T-helper 1 cell (primary cell): ENCODE data around the gene FGF1.

ENCODE experiments used
- DNase-seq, 5 donors: peaks; one replicate each; pipeline ENCODE4 v3.0.0-alpha.2; 2012 to 2020

Gene FGF1

DNA sequence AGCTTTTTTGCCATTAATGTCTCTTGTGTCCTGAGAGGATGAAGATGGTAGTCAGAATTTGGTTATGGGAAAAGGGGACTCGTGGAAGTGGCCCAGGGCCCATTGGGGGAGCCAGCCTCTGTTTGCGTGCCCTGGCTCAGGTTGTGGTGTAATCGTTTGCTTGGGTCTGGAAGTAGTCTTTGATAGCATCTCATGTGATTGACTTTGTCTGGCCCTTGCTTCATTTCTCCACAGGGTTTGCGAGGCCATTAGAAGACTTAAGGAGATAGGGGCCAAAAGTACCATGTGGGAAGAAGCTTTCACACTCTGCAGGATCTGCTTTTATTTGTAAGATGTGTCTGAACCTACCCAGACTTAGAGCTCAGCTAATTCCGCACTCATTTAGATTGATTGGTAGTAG lies 114.5 kb downstream of the FGF1 start:
- DNase-seq, result no peak

DNA sequence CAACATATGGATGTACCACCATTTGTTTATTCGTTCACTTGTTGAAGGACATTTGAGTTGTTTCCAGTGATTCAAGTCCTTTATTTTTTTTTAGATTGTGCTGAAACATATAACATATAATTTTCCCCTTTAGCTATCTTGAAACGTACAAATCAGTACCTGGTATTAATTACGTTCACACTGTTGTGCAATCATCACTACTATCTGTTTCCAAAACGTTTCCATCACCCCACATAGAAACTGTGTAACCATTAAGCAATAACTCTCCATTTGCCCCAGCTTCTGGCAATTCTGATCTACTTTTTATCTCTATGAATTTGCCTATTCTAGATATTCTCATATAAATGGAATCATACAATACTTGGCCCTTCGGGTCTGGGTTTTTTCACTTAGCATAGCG lies 116.0 kb downstream of the FGF1 start:
- no peak for DNase-seq

- DNase-seq, result no peak
These were observed 116.9 kb downstream of the FGF1 start for GRCh38 chr5:142568996-142569335.

- no peak for DNase-seq
These were observed 117.5 kb downstream of the FGF1 start for GRCh38 chr5:142568283-142568995.

DNA sequence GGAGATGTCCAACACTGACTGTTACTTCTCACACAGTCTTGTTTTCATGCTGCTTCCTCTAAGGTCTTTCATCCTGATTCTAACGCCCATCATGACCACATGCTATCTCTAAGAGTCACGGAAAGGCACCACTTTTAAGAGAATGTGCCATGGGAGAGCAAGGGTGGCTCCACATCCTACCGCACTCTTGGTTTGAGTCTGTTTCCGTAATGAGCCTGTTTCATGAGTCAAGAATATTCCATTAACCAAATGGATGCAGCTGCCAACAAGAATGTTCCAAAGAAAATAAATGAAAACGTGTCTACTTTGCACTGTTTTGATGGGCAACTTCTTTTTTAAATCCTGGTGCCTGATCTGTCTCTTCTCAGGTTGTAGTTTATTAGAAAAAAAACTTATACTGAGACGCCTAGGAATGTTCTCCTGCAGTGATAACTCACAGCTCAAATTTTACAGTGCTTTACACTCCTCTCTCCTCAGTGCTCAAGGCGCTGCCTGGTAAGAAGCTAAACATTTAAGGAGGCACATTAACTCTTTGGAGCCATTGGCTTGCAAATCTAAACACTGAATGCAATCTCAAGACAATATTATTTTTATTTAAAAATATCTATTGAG lies 124.3 kb downstream of the FGF1 start:
- DNase-seq, result no peak

GRCh38 chr5:142561029-142561428 lies 124.9 kb downstream of the FGF1 start:
- DNase-seq, result no peak

DNA sequence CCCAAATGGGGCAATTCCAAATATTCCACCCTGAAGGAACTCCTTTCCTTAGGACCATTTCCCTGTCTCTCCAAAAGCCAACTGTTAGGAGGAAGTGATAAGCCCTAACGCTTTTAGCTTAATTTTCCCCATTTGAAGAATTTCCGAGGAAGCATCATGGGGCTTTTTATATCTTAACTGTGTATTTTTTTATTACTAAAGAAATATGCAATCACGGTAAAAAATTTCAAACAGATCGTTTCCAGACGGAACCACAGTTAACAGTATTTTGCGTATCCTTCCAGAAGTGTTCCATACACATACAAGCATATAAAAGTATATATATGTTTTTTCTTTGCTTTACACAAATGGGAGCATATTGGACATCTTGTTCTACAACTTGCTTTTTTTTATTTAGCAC lies 133.8 kb downstream of the FGF1 start:
- no peak for DNase-seq

GRCh38 chr5:142551338-142552067 lies 134.4 kb downstream of the FGF1 start:
- no peak for DNase-seq

DNA sequence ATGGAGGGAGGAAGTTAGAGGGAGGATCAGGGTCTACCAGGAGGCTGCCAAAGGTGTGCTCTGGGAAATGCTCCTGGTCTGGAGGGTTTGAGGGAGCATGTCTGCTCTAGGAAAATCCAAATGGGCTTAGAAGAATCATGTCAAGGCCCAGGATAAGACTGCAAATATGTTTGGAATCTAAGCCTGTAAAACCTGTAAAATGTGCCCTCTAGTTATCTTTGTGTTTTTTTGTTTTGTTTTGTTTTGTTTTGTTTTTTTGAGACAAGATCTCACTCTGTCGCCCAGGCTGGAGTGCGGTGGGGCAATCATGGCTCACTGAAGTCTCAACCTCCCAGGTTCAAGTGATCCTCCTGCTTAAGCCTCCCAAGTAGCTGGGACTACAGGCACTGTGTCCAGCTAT lies 135.4 kb downstream of the FGF1 start:
- no peak for DNase-seq

GRCh38 chr5:142549834-142550233 lies 136.1 kb downstream of the FGF1 start:
- DNase-seq, result no peak

GRCh38 chr5:142548739-142549275 lies 137.1 kb downstream of the FGF1 start:
- peak in 1 of 5 donors; percentile 49 for DNase-seq

DNA sequence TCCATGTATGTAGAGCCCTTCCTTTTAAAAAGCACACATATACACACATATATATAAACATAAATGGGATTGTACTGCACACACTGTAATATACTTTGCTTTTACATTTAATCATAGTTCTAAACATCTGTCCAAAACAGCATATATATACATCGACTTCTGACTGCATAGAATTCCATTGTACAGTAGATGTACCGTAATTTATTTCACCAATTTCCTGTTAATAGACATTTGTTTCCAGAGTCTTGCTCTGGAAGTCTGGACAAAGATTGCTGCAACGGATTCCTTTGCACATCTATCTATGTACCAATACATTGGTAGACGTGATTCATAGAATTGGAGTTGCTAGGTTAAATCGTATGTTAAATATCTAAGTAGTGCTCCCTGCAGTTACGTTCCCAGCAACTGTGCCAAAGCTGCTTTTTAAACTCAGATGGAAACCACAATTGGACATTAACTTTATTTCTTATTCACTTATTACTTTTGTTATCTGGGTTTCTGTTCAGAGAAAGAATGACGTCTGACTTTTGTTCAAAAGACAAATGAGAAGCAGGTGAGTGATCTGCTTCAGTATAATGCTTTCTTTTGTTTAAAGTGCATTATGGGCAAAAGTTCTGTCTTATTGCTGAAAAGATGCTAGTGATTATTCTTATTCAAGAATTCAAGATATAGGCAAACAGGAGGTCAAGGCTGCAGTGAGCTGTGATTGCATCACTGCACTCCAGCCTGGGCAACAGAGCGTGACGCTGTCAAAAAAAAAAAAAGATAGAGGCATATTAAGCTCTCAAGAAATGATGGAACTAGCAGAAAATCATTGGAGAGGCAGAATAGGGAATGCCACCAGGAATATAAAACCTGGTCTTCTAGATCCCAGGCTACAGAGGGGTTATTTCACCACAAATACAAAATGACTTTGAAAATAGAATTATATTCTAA lies 138.2 kb downstream of the FGF1 start:
- no peak for DNase-seq

DNA sequence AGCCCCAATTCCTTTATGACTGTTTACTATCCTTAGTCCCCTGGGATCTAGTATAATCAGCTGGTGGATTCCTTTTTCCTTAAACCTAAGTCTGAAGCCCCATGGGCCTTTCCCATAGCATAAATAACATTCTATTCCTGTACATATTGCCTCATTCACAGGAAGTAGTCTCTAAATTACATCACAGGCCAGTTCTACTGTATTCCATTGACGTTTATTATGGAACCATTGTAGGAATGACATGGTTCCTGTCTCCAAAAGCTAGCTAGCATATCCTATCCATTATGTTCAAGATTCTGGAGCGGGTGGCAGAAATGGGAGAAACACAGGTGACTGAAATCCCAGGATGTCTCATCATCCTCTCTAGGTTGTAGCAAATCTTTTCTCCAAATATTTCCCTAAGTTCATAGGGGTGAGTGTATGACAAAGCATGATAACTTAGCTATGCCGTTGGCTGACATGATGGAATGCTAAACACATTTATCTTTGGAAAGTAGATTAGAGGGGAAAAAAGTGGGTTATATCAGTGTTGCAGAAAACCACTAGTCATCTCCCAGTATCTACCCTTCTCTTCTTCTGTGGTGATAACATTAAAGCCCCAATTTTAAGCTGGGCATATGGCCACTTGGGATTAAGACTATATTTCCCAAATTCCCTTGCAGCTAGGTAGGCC lies 140.1 kb downstream of the FGF1 start:
- DNase-seq, result no peak

DNA sequence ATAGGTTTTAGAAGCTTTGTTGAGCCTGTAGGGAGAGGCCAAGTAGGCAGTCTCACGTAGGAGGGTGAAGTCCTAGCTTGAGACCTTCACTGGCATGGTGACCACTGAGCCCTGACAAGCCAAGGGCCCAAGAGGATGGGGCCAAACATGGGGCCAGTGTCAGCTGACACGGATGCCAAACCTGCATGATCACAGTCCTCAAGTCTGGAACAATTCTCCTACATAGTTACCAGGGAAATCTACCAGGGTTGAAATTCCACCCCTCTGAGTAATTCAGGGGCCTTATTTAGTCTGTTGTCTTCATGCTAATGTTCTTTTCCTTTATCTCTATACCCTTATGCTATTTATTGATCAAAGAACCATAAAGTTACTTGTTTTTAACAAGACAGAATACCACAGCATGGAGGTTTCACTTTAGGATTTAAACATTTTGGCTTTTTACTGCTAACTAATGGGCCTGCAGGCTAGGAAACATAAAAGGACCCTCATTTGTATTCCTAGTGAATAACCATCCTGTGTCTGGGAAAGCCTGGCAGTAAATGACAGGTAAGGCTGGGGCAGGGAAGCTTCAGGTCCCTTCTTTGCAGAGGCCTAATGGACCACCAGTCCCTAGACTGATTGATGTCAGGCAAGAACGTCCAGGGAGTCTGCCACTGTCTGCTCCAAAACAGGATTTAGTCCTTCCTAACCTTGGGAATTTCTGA lies 140.8 kb downstream of the FGF1 start:
- DNase-seq, result no peak

DNA sequence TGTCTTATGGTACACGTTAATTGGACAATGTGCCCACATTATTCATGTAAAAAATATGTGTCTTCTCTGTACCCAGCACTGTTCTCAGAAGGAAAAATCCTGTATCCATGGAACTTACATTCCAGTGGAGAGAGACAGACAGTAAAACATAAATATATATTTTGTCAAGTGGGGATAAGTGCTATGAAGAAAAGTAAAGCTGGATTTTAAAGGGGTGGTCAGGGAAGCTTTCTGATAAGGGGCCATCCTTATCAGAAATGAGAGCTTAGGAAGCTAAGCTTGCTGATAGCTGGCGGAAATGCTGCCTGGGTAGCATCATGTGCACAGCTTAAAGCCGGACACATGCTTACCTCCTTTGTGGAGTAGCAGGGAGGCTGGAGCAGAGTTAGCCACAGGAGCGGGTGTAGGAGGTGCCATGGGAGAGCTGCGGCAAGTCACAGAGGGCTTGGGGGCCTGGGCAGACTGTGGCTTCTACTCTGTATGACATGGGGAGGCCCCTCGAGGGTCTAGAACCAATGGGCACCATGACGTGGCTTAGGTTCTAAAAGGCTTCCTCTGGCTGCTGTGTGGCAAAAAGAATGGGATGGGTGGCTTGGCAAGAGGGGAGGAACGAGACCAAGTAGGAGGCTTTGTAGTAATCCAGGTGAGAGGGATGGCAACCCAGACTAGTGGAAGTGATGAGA lies 141.7 kb downstream of the FGF1 start:
- no peak for DNase-seq

- no peak for DNase-seq
These were observed 143.0 kb downstream of the FGF1 start for GRCh38 chr5:142542906-142543305.
